Measurements from ENCODE around the gene FBXW5.

The FBXW5 gene

DNA sequence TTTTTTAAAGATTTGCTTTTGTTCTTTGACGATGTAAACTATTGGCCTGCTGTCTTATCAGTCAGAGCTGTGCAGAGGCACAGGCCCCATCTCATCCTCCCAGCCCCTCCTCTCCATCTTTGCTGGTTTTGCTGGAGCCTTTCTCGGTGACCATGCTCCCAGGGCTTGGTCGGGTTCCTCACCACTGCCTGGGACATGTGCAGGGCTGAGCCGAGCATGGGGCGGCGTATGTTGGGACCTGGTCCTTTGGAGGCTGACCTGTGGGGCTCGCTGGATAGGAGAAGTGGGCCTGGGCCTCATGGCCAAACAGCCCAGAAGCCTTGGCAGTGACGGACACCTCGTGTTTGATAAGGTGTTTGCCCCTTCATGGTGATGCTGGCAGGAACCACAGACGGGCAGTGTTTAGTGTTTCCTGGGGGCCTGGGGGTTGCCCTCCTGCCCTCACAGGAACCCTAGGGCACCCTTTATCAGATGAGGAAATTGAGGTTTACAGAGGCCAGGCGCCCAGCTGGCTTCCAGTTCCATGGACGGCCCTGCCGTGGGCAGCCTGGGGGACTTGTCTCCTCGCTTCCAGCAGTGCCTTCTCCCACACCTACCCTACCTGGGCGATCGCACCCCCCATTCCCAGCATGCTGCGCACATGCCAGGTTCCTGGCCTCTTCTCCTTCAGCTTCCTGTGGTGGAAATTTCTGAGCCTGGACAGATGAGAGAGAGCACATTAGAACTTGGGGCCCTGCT, 30.7 kb downstream of the FBXW5 start:
- DNase-seq (ENCODE audit: extremely low read depth in 1 of 2, low read depth in 1 of 2), result no peak

- no peak for DNase-seq (ENCODE audit: extremely low read depth in 1 of 2, low read depth in 1 of 2)
These were observed 33.7 kb downstream of the FBXW5 start for GRCh38 chr9:136910901-136911245.

- no peak for DNase-seq (ENCODE audit: extremely low read depth in 1 of 2, low read depth in 1 of 2)
These were observed 34.2 kb downstream of the FBXW5 start for GRCh38 chr9:136910197-136910900.

DNA sequence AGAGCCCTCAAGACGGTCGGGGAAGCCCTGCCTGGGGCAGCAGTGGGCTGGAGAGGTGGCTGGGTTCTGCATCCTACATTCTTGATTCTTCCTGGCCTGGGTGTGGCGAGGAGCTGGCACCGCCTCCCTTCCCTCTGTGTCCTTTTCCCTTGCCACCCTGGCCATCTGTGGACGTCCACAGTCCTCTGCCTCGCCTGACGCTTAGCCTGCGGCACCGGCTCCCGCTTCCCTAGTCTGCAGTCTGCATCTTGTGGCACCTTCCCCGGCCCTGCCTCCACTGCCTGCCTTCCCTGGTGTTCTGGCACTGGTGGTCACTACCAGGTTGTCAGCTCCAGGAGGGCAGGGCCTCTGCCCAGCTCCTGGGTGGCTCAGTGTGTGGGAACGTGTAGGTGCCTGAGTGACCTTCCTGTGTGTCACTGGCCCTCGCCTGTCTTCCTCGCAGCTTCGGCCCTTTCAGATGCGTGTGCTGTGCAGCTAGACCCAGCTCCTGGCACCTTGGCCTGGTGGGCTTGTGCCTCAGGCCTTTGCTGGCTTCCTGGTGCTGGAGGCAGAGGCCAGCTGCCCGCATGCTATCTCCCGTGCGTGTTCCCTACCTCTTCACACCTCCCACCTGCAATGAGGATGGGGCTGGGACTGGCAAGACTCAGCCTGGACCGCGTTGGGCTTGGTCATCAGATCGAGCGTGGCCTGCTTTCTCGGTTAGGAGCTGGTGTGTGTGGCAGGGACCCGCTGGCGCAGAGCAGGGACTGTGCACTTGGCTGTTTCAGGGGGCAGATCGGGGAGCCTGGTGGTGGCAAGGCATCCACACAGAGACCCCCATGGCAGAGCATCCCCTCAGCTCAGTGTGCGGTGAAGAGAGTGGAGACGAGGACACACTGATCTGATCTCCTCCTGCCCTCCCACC, 37.3 kb downstream of the FBXW5 start:
- DNase-seq (ENCODE audit: extremely low read depth in 1 of 2, low read depth in 1 of 2), result no peak

- no peak for DNase-seq (ENCODE audit: extremely low read depth in 1 of 2, low read depth in 1 of 2)
These were observed 38.3 kb downstream of the FBXW5 start for GRCh38 chr9:136906266-136906665.

- no peak for DNase-seq (ENCODE audit: extremely low read depth in 1 of 2, low read depth in 1 of 2)
These were observed 41.4 kb downstream of the FBXW5 start for GRCh38 chr9:136903041-136903554.

DNA sequence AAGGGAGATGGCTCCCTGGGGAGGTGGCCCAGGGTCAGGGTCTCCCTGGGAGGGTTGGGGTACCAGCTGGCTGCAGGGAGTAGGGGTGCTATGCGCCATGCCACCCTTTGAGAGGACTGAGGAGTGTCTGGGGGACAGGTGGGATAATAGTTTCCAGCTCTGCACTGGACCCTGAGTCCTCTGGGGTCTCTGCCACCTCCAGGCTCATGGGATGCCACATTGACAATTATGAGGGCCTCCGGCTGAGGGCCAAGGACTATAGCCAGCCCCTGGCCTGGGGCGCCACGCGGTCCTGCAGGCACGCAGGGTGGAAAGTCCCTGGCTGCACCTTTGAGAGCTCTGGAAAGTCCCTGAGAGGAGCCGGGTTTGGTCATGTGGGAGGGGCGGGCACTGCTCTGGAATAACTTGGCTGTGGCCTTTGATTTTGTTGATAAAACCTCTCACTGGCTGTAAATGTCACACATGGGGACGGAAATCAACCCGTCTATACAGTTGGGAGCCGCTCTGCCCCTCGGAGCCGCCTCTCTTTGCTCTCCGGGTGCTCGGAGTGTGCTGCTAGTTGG, 42.2 kb downstream of the FBXW5 start:
- DNase-seq (ENCODE audit: extremely low read depth in 1 of 2, low read depth in 1 of 2), result peak; percentile 70 to 85

- peak; percentile 59 to 75 for DNase-seq (ENCODE audit: extremely low read depth in 1 of 2, low read depth in 1 of 2)
These were observed 42.9 kb downstream of the FBXW5 start for GRCh38 chr9:136901516-136902258.

GRCh38 chr9:136900988-136901515, 43.5 kb downstream of the FBXW5 start:
- DNase-seq (ENCODE audit: extremely low read depth in 1 of 2, low read depth in 1 of 2), result no peak

DNA sequence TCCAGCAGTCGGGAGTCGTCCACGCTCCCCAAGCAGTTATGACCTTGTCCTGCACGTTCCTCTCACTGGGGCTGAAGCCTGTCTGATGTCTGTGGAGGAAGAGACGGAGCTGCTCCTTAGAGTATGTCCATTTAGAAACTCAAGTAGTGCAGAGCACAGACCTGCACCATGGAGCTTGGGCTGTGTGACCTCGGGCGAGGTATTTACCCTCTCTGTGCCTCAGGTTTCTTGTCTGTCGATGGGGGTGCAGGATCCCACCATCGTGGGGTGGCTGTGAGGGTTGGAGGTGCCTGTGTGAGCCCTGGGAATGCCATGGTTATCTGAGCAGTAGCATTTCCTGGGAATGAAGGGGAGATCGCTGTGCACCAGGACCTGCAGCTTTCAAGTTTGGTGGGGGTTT, 44.0 kb downstream of the FBXW5 start:
- DNase-seq (ENCODE audit: extremely low read depth in 1 of 2, low read depth in 1 of 2), result no peak

DNA sequence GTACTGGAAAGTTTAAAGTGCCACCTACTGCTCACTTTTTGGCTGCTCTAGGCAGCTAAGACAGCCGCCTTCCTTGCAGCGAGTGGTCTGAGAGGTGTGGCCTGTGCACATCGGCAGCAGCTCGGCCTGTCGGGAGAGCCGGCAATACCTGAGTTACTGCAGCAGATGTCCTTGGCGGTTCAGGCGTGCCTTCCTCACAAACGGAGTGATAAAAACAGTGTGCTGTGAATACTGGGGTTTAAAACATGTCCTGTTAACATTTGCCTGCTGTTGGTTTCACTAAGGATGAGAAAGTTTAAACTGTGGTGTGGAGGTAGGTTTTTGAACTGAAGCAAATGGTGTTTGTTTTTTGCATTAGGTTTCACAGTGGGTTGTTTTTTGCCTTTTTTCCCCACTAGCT, 45.3 kb downstream of the FBXW5 start:
- DNase-seq (ENCODE audit: extremely low read depth in 1 of 2, low read depth in 1 of 2), result no peak

GRCh38 chr9:136898483-136899100, 45.9 kb downstream of the FBXW5 start:
- no peak for DNase-seq (ENCODE audit: extremely low read depth in 1 of 2, low read depth in 1 of 2)

- DNase-seq (ENCODE audit: extremely low read depth in 1 of 2, low read depth in 1 of 2), result no peak
These were observed 48.5 kb downstream of the FBXW5 start for GRCh38 chr9:136896027-136896426.

GRCh38 chr9:136890661-136891060, 53.9 kb downstream of the FBXW5 start:
- DNase-seq (ENCODE audit: extremely low read depth in 1 of 2, low read depth in 1 of 2), result no peak

Data from stimulated activated CD8-positive, alpha-beta memory T cell treated with anti-CD3 and anti-CD28 coated beads, Interleukin-7, amount 100 ng/mL, for 48 hours (primary cell).